ENCODE data around the gene GLMP.

GLMP gene

GRCh38 chr1:156286061-156286460 is 9.4 kb downstream of the GLMP start:
- FAIRE-seq, result no peak
- DNase-seq (ENCODE audit: insufficient read length, low spot score), result no peak

GRCh38 chr1:156285437-156285836 is 10.0 kb downstream of the GLMP start:
- no peak for DNase-seq (ENCODE audit: insufficient read length, low spot score)
- FAIRE-seq, result no peak

- no peak for DNase-seq (ENCODE audit: insufficient read length, low spot score)
Observed at GRCh38 chr1:156284757-156285156, 10.7 kb downstream of the GLMP start.

GRCh38 chr1:156284112-156284511 is 11.4 kb downstream of the GLMP start, which contains the start of gene TMEM79:
TMEM79 (plus strand) TSS chr1:156284325; CDS start chr1:156285227, 902 bp downstream.
- no peak for DNase-seq (ENCODE audit: insufficient read length, low spot score)
- FAIRE-seq, result no peak

More at GRCh38 chr1:156284757-156285156, 10.7 kb downstream of the GLMP start:
- FAIRE-seq, result no peak

GRCh38 chr1:156283521-156283920 is 12.0 kb downstream of the GLMP start:
- FAIRE-seq (peak; percentile 11), DNase-seq (ENCODE audit: insufficient read length, low spot score) (no peak)

GRCh38 chr1:156282479-156283222 is 12.8 kb downstream of the GLMP start, which contains the start of gene SMG5:
SMG5 (minus strand) TSS chr1:156282825; CDS start chr1:156282680, 145 bp downstream.
- FAIRE-seq (peak; percentile 99), DNase-seq (ENCODE audit: insufficient read length, low spot score) (peak; percentile 91)

- no peak for DNase-seq (ENCODE audit: insufficient read length, low spot score)
Observed at GRCh38 chr1:156281693-156282478, 13.6 kb downstream of the GLMP start.

GRCh38 chr1:156281281-156281680 is 14.2 kb downstream of the GLMP start:
- FAIRE-seq (no peak), DNase-seq (ENCODE audit: insufficient read length, low spot score) (no peak)

More at GRCh38 chr1:156281693-156282478, 13.6 kb downstream of the GLMP start:
- peak; percentile 86 for FAIRE-seq

- FAIRE-seq (no peak), DNase-seq (ENCODE audit: insufficient read length, low spot score) (no peak)
Observed at GRCh38 chr1:156279837-156280236, 15.6 kb downstream of the GLMP start.

GRCh38 chr1:156276966-156277381 is 18.5 kb downstream of the GLMP start:
- no peak for FAIRE-seq
- DNase-seq (ENCODE audit: insufficient read length, low spot score), result no peak

GRCh38 chr1:156276532-156276931 is 18.9 kb downstream of the GLMP start:
- FAIRE-seq, result no peak

GRCh38 chr1:156270314-156270713 is 25.2 kb downstream of the GLMP start:
- DNase-seq (ENCODE audit: insufficient read length, low spot score) (no peak), FAIRE-seq (no peak)

More at GRCh38 chr1:156276532-156276931, 18.9 kb downstream of the GLMP start:
- no peak for DNase-seq (ENCODE audit: insufficient read length, low spot score)

GRCh38 chr1:156268336-156268735 is 27.1 kb downstream of the GLMP start:
- FAIRE-seq, result no peak

GRCh38 chr1:156266051-156266450 is 29.4 kb downstream of the GLMP start:
- FAIRE-seq, result no peak
- DNase-seq (ENCODE audit: insufficient read length, low spot score), result no peak

More at GRCh38 chr1:156268336-156268735, 27.1 kb downstream of the GLMP start:
- no peak for DNase-seq (ENCODE audit: insufficient read length, low spot score)

- FAIRE-seq, result no peak
- DNase-seq (ENCODE audit: insufficient read length, low spot score), result no peak
Observed at GRCh38 chr1:156263288-156263655, 32.2 kb downstream of the GLMP start.

GRCh38 chr1:156262461-156263287 is 32.8 kb downstream of the GLMP start:
- FAIRE-seq (no peak), DNase-seq (ENCODE audit: insufficient read length, low spot score) (no peak)

GRCh38 chr1:156260896-156261295 is 34.6 kb downstream of the GLMP start:
- no peak for FAIRE-seq

GRCh38 chr1:156259805-156260204 is 35.7 kb downstream of the GLMP start:
- DNase-seq (ENCODE audit: insufficient read length, low spot score) (no peak), FAIRE-seq (no peak)

More at GRCh38 chr1:156260896-156261295, 34.6 kb downstream of the GLMP start:
- DNase-seq (ENCODE audit: insufficient read length, low spot score), result no peak

- DNase-seq (ENCODE audit: insufficient read length, low spot score) (no peak), FAIRE-seq (no peak)
Observed at GRCh38 chr1:156258859-156259258, 36.6 kb downstream of the GLMP start.

GRCh38 chr1:156257711-156258110 is 37.8 kb downstream of the GLMP start:
- FAIRE-seq, result no peak

GRCh38 chr1:156253634-156254033 is 41.8 kb downstream of the GLMP start:
- no peak for FAIRE-seq

More at GRCh38 chr1:156257711-156258110, 37.8 kb downstream of the GLMP start:
- no peak for DNase-seq (ENCODE audit: insufficient read length, low spot score)

More at GRCh38 chr1:156253634-156254033, 41.8 kb downstream of the GLMP start:
- no peak for DNase-seq (ENCODE audit: insufficient read length, low spot score)

Data from GM19239 (cell line).